Measurements from ENCODE around the gene MLPH.

DNA sequence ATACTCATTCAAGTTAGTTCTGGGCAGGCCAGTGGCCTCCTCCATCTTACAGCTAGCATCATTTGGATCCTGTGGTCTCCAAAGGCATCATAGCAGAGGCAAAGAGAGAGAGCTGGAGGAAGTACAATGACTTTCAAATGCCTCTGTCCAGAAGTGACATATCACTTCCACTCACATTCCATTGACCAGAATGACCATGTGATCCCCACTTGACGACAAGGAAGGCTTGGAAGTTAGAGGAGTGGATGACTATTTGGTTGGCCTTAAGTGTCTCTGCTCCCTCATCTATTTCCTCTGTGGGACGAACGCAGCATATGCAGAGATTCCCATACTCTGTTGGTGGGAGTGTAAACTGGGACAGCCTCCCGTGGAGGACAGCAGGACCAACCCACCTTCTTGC lies 27.8 kb upstream of the MLPH start:
- TF ChIP-seq CTCF (IDR thresholded peaks at IDR 0.05) (no peak), EP300 (IDR thresholded peaks at IDR 0.05) (no peak)
